Measurements from ENCODE around the gene PRELID1. TPM values are rescaled to one million over a fixed set of nuclear protein-coding genes. Genes with fewer than 3 reads are reported as not detected.

PRELID1 gene
- total and polyA plus RNA-seq, 2 donors from 2014 or later: 90.8 to 351 TPM

DNA sequence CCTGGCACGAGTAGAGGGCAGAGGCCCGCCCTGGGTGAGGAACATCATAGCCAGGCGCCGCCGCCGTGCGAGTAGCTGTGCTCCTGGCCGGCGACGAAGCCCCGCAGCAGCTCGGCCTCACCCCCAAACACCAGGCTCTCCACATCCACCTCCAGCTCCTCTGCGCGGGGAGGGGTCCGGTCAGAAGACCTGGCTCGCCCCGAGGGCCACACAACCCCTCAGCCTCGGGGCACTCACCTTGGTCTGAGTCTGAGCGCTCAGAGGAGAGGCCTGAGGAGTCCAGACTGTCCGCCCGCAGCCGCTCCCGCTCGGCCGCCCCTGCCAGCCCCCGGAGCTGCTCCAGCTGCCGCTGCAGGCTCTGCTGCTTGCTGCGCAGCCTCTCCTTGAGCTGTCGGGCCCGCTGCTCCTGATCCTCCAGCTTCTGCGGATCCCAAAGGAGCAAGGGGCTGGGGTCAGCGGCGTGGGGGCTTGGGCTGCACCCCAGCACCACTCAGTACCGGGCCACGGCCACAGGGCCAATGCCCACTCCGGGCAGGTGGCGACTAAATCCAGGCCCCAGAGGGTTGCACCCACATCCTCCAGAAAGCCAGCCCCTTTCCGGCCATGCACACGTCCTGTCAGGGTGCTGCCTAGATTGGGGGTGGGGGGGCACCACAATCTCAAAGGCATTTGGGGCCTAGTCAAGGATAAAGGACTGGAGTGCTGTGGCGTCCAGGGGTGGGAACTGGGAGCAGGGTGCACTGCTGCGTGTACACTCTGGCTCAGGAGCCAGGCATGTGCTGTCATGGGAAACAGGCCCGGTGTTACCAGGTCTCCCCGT is 4.2 kb downstream of the PRELID1 start:
- peaks cover 0 to 17% (median 0%) of the 10 kb centered on the region in 3 donors for H3K4me1 ChIP-seq (ENCODE audit: control insufficient read depth in 2 of 3, insufficient read depth in 2 of 3, low read depth in 1 of 3, low read length in 3 of 3)
- peak overlapping the region in 1 of 2 donors; percentile 17 for H3K27ac ChIP-seq (ENCODE audit: low read depth in 2 of 2, low read length in 2 of 2)
- TF ChIP-seq, protein P1, sequence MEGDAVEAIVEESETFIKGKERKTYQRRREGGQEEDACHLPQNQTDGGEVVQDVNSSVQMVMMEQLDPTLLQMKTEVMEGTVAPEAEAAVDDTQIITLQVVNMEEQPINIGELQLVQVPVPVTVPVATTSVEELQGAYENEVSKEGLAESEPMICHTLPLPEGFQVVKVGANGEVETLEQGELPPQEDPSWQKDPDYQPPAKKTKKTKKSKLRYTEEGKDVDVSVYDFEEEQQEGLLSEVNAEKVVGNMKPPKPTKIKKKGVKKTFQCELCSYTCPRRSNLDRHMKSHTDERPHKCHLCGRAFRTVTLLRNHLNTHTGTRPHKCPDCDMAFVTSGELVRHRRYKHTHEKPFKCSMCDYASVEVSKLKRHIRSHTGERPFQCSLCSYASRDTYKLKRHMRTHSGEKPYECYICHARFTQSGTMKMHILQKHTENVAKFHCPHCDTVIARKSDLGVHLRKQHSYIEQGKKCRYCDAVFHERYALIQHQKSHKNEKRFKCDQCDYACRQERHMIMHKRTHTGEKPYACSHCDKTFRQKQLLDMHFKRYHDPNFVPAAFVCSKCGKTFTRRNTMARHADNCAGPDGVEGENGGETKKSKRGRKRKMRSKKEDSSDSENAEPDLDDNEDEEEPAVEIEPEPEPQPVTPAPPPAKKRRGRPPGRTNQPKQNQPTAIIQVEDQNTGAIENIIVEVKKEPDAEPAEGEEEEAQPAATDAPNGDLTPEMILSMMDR (IDR thresholded peaks at IDR 0.05; ENCODE audit: borderline replicate concordance, extremely low read depth, insufficient read depth): no peak
- H3K9ac ChIP-seq (ENCODE audit: low read length in 3 of 3): no peak overlapping the region
- DNase-seq (peak in 1 of 5 donors; percentile 81), FAIRE-seq (no peak)
- H3K9me3 ChIP-seq (ENCODE audit: control insufficient read depth in 2 of 3, insufficient read depth in 1 of 3, low read length in 3 of 3): no peaks in the 10 kb centered on the region
- H3K36me3 ChIP-seq (ENCODE audit: control insufficient read depth in 2 of 3, insufficient read depth in 3 of 3, low read length in 3 of 3): peaks cover 0 to 13% (median 9%) of the 10 kb centered on the region in 3 donors
- H3K4me3 ChIP-seq (ENCODE audit: low read length in 3 of 3): no peak overlapping the region
- intact Hi-C loops (cut with DNase I): no loop called here
- H3K27me3 ChIP-seq (ENCODE audit: control insufficient read depth, insufficient read depth, low read length): no peaks in the 10 kb centered on the region

DNA sequence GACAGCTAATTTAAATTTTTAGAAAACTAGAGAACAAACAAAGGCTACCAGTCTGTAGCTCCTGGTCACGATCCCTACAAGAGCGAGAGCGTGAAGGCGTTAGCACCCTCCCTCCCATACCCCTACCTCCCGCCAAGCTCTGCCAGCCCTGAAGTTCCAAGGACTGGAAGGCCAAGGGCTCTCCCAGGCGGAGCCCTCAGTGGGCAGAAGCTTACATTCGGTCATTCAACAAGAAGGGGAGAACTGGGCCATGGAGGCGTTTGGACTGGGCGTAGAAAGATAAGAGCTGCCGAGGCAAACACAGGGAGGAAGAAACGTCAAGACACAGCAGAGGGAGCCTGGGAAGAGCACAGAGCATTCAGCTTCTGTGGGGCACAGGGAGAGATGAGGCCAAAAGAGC is 5.1 kb downstream of the PRELID1 start:
- DNase-seq (peak in 1 of 5 donors; percentile 43), FAIRE-seq (no peak)
- no peak overlapping the region for H3K27ac ChIP-seq (ENCODE audit: low read depth in 2 of 2, low read length in 2 of 2)
- peaks cover 0 to 17% (median 0%) of the 10 kb centered on the region in 3 donors for H3K4me1 ChIP-seq (ENCODE audit: control insufficient read depth in 2 of 3, insufficient read depth in 2 of 3, low read depth in 1 of 3, low read length in 3 of 3)
- no peaks in the 10 kb centered on the region for H3K27me3 ChIP-seq (ENCODE audit: control insufficient read depth, insufficient read depth, low read length)
- peaks cover 0 to 13% (median 9%) of the 10 kb centered on the region in 3 donors for H3K36me3 ChIP-seq (ENCODE audit: control insufficient read depth in 2 of 3, insufficient read depth in 3 of 3, low read length in 3 of 3)
- TF ChIP-seq, protein P1 (IDR thresholded peaks at IDR 0.05; ENCODE audit: borderline replicate concordance, extremely low read depth, insufficient read depth): no peak
- no peaks in the 10 kb centered on the region for H3K9me3 ChIP-seq (ENCODE audit: control insufficient read depth in 2 of 3, insufficient read depth in 1 of 3, low read length in 3 of 3)
- no peak overlapping the region for H3K9ac ChIP-seq (ENCODE audit: low read length in 3 of 3)
- no peak overlapping the region for H3K4me3 ChIP-seq (ENCODE audit: low read length in 3 of 3)
- intact Hi-C loops (cut with DNase I): no loop called here

DNA sequence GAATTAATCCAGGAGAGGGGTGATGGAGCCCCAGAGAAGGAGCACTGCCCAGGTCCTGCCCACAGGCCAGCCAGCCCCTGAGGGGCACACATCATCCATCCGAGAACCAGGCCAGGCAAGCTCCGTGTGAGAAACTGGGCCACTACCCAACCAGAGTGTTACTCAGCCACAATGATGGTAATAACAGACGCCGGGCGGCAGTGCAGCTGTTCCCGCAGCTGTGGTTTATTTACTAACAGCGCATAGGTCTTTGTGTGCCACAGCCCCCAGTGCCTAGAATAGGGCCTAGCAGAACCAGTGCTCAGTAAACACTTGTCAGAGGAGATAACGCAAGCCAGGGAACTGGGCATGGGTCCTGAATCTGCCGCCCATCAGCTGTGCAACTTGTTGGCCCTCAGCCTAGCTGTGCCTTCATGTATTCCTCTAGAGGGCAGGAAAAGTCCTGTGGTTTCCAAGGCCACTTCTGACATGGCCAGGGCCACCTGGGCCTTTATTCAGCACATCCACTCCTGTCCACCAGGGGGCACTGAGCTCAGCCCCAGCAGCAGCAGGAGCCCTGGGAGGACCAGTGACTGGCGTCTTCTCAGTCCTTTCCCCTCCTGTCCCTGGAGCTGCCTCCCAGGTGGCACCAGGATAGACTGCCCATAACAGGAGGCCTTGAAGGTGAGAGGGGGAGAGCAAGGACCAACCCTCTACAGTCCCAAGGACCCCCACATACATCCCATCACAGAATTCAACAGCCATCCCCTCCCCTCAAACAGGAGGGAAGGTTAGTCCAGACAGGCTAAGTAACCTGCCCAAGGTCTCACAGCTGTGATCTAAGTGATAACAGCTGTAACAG is 6.0 kb downstream of the PRELID1 start:
- Histone ChIP-seq H3K36me3 (ENCODE audit: control insufficient read depth in 2 of 3, insufficient read depth in 3 of 3, low read length in 3 of 3) (peaks cover 0 to 13% (median 9%) of the 10 kb centered on the region in 3 donors), H3K27ac (ENCODE audit: low read depth in 2 of 2, low read length in 2 of 2) (no peak overlapping the region), H3K27me3 (ENCODE audit: control insufficient read depth, insufficient read depth, low read length) (no peaks in the 10 kb centered on the region), H3K9ac (ENCODE audit: low read length in 3 of 3) (no peak overlapping the region), H3K4me3 (ENCODE audit: low read length in 3 of 3) (no peak overlapping the region), H3K9me3 (ENCODE audit: control insufficient read depth in 2 of 3, insufficient read depth in 1 of 3, low read length in 3 of 3) (no peaks in the 10 kb centered on the region), H3K4me1 (ENCODE audit: control insufficient read depth in 2 of 3, insufficient read depth in 2 of 3, low read depth in 1 of 3, low read length in 3 of 3) (peaks cover 0 to 13% (median 0%) of the 10 kb centered on the region in 3 donors)
- intact Hi-C loops (cut with DNase I): no loop called here
- no peak for FAIRE-seq
- TF ChIP-seq, protein P1 (IDR thresholded peaks at IDR 0.05; ENCODE audit: borderline replicate concordance, extremely low read depth, insufficient read depth): peak; percentile 75
- DNase-seq: peak; percentile 74 to 80 (median 75)
